WTC11 (cell line): Measurements from ENCODE around the gene KRTAP2-4. TPM values are rescaled to one million over a fixed set of nuclear protein-coding genes. Genes with fewer than 3 reads are reported as not detected.
A peak's percentile ranks its signal among the peaks of the same experiment; 100 is the strongest.
"Not testable (repeated sequence)": the region's sequence is repeated elsewhere in the genome, so short reads cannot be mapped to it uniquely, and the experiment has no call there.

ENCODE experiments used
- ATAC-seq: fragments of 200-7000 bp; cut with Tn5 transposase; 2 replicates; pipeline ENCODE4 v1.10.0; 2021; ENCODE audit warnings: mild to moderate bottlenecking, moderate library complexity
- Bru-seq: library from RNA; stranded (reverse); fragments of 400-500 nt; gene quantifications from one replicate; lab custom pipeline; 2021; lab: Mats Ljungman, UMichigan
- CTCF ChIA-PET: fragments of 300-600 bp; sonication (Branson Sonifier 250); formaldehyde crosslinking; loops from one replicate; lab custom pipeline; 2021; ENCODE audit warnings: antibody characterized with exemption; lab: Charles Lee
- POLR2A ChIA-PET: fragments of 350-600 bp; sonication (Branson Sonifier 250); formaldehyde crosslinking; loops from one replicate; lab custom pipeline; 2021; ENCODE audit warnings: antibody characterized with exemption; lab: Charles Lee
- DNase-seq: peaks from one replicate; pipeline ENCODE4 v3.0.0; 2021; ENCODE audit warnings: low spot score
- H3K27ac Mint-ChIP-seq: 2 replicates; pipeline ENCODE4 v1.8.0; 2021; ENCODE audit warnings: mixed read lengths
- H3K27me3 Mint-ChIP-seq: 2 replicates; pipeline ENCODE4 v1.8.0; 2021; ENCODE audit warnings: low read depth, mild to moderate bottlenecking, moderate library complexity, mixed read lengths
- H3K36me3 Mint-ChIP-seq: 2 replicates; pipeline ENCODE4 v1.8.0; 2021; ENCODE audit warnings: mixed read lengths
- H3K4me1 Mint-ChIP-seq: 2 replicates; pipeline ENCODE4 v1.8.0; 2022; ENCODE audit warnings: mixed read lengths
- H3K4me3 Mint-ChIP-seq: 2 replicates; pipeline ENCODE4 v1.8.0; 2021; ENCODE audit warnings: mild to moderate bottlenecking, moderate library complexity, mixed read lengths
- H3K9me3 Mint-ChIP-seq: 2 replicates; pipeline ENCODE4 v1.8.0; 2021; ENCODE audit warnings: mixed read lengths
- CREB1 ChIP-seq: sonication (generic); formaldehyde crosslinking; IDR thresholded peaks from 2 replicates; pipeline ENCODE4 v1.8.0; 2023; ENCODE audit warnings: mild to moderate bottlenecking, missing genetic modification reagents
- E2F5 ChIP-seq: sonication (generic); formaldehyde crosslinking; IDR thresholded peaks from 2 replicates; pipeline ENCODE4 v1.8.1; 2022; ENCODE audit warnings: mild to moderate bottlenecking, moderate library complexity, missing genetic modification reagents
- ELF4 ChIP-seq: sonication (generic); formaldehyde crosslinking; IDR thresholded peaks from 2 replicates; pipeline ENCODE4 v1.8.1; 2022; ENCODE audit warnings: low read depth, mild to moderate bottlenecking, moderate library complexity, missing genetic modification reagents
- EMX1 ChIP-seq: fragments of 250-450 bp; sonication (Bioruptor Pico); IDR thresholded peaks from 2 replicates; pipeline ENCODE4 v1.8.0; 2021; ENCODE audit warnings: mild to moderate bottlenecking
- GABPB1 ChIP-seq: sonication (generic); formaldehyde crosslinking; IDR thresholded peaks from 2 replicates; pipeline ENCODE4 v1.8.1; 2023; ENCODE audit warnings: mild to moderate bottlenecking, missing genetic modification reagents
- HMGA2 ChIP-seq: fragments of 250-450 bp; sonication (Bioruptor Pico); IDR thresholded peaks from 2 replicates; pipeline ENCODE4 v1.4.0; 2021; ENCODE audit warnings: mild to moderate bottlenecking, moderate library complexity
- IRF2 ChIP-seq: sonication (generic); formaldehyde crosslinking; IDR thresholded peaks from 2 replicates; pipeline ENCODE4 v1.8.0; 2022; ENCODE audit warnings: low read depth, missing genetic modification reagents, borderline replicate concordance
- MLX ChIP-seq: sonication (generic); formaldehyde crosslinking; IDR thresholded peaks from 2 replicates; pipeline ENCODE4 v1.8.1; 2023; ENCODE audit warnings: mild to moderate bottlenecking, missing genetic modification reagents, moderate library complexity
- NR3C1 ChIP-seq: sonication (generic); formaldehyde crosslinking; conservative IDR thresholded peaks from 2 replicates; pipeline ENCODE4 v1.8.1; 2023; ENCODE audit warnings: low read depth, mild to moderate bottlenecking, missing genetic modification reagents
- PRDM15 ChIP-seq: sonication (generic); formaldehyde crosslinking; IDR thresholded peaks from 2 replicates; pipeline ENCODE4 v1.8.0; 2022; ENCODE audit warnings: missing genetic modification reagents
- SMAD3 ChIP-seq: sonication (generic); formaldehyde crosslinking; IDR thresholded peaks from 2 replicates; pipeline ENCODE4 v1.8.0; 2022; ENCODE audit warnings: missing genetic modification reagents, mild to moderate bottlenecking, borderline replicate concordance
- TP53 ChIP-seq: sonication (generic); formaldehyde crosslinking; IDR thresholded peaks from 2 replicates; pipeline ENCODE4 v1.8.1; 2023; ENCODE audit warnings: mild to moderate bottlenecking, missing genetic modification reagents
- ZMAT4 ChIP-seq: fragments of 250-450 bp; sonication (Bioruptor Pico); IDR thresholded peaks from 2 replicates; pipeline ENCODE4 v1.9.0; 2021; ENCODE audit warnings: mild to moderate bottlenecking
- ZNF232 ChIP-seq: sonication (generic); formaldehyde crosslinking; IDR thresholded peaks from 2 replicates; pipeline ENCODE4 v1.8.0; 2022; ENCODE audit warnings: mild to moderate bottlenecking, missing genetic modification reagents
- long read RNA-seq, 3 experiments: library from RNA in 1 of 3; library from capped mRNA in 1 of 3; library from polyadenylated mRNA in 1 of 3; unstranded in 2 of 3; stranded (forward) in 1 of 3; transcript quantifications; one replicate each; pipeline ENCODE4 v2.0.0, GENCODE V29; 2021
- total RNA-seq: library from RNA; stranded (reverse); gene quantifications from 3 replicates; pipeline ENCODE4 v1.2.3, GENCODE V29; 2021
- TF ChIP-seq, protein P1 (sequence below): fragments of 250-450 bp; sonication (Bioruptor Pico); IDR thresholded peaks from 2 replicates; pipeline ENCODE4 v1.9.0; 2021; ENCODE audit warnings: mild to moderate bottlenecking
- TF ChIP-seq, protein P2 (sequence below): sonication (generic); formaldehyde crosslinking; IDR thresholded peaks from 2 replicates; pipeline ENCODE4 v1.8.1; 2023; ENCODE audit warnings: mild to moderate bottlenecking, missing genetic modification reagents

The KRTAP2-4 gene
- total RNA-seq (not detected in 3 replicates), Bru-seq, nascent RNA (not detected)
- long read RNA-seq, experiment 1: 0 reads
- long read RNA-seq, experiment 2: 0 reads
- long read RNA-seq, experiment 3: 0 reads

GRCh38 chr17:41065829-41066624, at the start of gene KRTAP2-4:
KRTAP2-4 (minus strand) TSS chr17:41065879; CDS start chr17:41065845, 34 bp downstream.
- Mint-ChIP-seq H3K36me3 (no peaks in the 10 kb centered on the region), H3K9me3 (no peaks in the 10 kb centered on the region), H3K4me3 (no peak within 1 kb of the TSS), H3K27me3 (no peaks in the 10 kb centered on the region), H3K4me1 (peaks cover 4% of the 10 kb centered on the region; the same call in 1 of the 2 replicates), H3K27ac (no peak within 1 kb of the TSS)
- CTCF ChIA-PET: no interaction called here
- POLR2A ChIA-PET: no interaction called here
- DNase-seq (no peak), ATAC-seq (no peak)
- no peak for TF ChIP-seq ELF4 (CRISPR knock-in tag)
- TF ChIP-seq GABPB1 (CRISPR knock-in tag): 0 out of 2 replicates have a peak, but pooled peaks have one; percentile 17

DNA sequence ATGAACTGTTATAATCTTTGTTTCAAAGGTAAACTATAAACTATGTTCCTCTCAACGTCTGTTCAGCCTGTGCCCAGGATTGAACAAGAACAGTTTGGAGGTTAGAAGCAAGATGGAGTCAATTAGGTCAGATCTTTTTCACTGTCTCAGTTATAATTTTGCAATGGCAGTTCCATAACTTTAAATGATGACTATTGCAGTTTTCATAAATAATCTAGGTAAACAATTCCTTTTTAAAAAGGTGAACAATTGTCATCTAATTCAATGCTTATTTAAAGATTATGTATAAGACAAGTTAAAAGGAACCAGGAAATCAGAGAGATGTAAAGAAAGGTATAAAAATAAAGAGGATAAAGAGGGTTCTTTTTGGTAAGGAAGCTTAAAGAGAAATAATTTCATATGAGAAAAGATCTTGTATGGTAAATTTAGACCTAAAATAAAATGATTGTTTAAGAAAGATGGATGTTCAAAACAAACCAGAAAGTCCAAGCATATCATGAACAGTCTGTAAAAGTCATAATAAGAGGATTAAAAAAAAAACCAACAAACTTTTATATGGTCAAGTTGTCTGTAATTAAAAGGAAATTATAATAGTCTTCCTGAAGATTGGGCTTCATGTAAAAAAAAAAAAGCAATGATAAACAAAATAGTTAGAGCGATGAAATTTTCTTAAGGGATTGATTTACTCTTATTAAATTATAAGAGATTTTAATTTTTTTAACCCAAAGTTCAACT, 45.6 kb upstream of the KRTAP2-4 start:
- no peak overlapping the region for H3K4me3 Mint-ChIP-seq
- no peak for TF ChIP-seq CREB1 (CRISPR knock-in tag)
- no peak for TF ChIP-seq EMX1
- no peak for TF ChIP-seq MLX
- TF ChIP-seq, protein P1, sequence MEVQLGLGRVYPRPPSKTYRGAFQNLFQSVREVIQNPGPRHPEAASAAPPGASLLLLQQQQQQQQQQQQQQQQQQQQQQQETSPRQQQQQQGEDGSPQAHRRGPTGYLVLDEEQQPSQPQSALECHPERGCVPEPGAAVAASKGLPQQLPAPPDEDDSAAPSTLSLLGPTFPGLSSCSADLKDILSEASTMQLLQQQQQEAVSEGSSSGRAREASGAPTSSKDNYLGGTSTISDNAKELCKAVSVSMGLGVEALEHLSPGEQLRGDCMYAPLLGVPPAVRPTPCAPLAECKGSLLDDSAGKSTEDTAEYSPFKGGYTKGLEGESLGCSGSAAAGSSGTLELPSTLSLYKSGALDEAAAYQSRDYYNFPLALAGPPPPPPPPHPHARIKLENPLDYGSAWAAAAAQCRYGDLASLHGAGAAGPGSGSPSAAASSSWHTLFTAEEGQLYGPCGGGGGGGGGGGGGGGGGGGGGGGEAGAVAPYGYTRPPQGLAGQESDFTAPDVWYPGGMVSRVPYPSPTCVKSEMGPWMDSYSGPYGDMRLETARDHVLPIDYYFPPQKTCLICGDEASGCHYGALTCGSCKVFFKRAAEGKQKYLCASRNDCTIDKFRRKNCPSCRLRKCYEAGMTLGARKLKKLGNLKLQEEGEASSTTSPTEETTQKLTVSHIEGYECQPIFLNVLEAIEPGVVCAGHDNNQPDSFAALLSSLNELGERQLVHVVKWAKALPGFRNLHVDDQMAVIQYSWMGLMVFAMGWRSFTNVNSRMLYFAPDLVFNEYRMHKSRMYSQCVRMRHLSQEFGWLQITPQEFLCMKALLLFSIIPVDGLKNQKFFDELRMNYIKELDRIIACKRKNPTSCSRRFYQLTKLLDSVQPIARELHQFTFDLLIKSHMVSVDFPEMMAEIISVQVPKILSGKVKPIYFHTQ: no peak
- no peak for TF ChIP-seq PRDM15
- no peak for TF ChIP-seq ZNF232 (CRISPR knock-in tag)
- TF ChIP-seq, protein P2, sequence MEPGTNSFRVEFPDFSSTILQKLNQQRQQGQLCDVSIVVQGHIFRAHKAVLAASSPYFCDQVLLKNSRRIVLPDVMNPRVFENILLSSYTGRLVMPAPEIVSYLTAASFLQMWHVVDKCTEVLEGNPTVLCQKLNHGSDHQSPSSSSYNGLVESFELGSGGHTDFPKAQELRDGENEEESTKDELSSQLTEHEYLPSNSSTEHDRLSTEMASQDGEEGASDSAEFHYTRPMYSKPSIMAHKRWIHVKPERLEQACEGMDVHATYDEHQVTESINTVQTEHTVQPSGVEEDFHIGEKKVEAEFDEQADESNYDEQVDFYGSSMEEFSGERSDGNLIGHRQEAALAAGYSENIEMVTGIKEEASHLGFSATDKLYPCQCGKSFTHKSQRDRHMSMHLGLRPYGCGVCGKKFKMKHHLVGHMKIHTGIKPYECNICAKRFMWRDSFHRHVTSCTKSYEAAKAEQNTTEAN (CRISPR knock-in tag): no peak
- TF ChIP-seq TP53 (CRISPR knock-in tag): no peak
- no peak for TF ChIP-seq E2F5 (CRISPR knock-in tag)
- no peak for TF ChIP-seq NR3C1 (CRISPR knock-in tag)
- TF ChIP-seq HMGA2 (CRISPR knock-in tag): no peak
- TF ChIP-seq SMAD3: no peak
- TF ChIP-seq ZMAT4 (CRISPR knock-in tag): no peak
- TF ChIP-seq IRF2 (CRISPR knock-in tag): no peak
- no peak for DNase-seq
- H3K27ac Mint-ChIP-seq: no peak overlapping the region
- ATAC-seq: no peak
- H3K27me3 Mint-ChIP-seq: peaks cover 3% of the 10 kb centered on the region; the same call in 1 of the 2 replicates
- ChIA-PET POLR2A (no interaction called here), CTCF (no interaction called here)
- H3K9me3 Mint-ChIP-seq: peaks cover 59% of the 10 kb centered on the region
- peaks cover 56% of the 10 kb centered on the region for H3K36me3 Mint-ChIP-seq
- peaks cover 42% of the 10 kb centered on the region for H3K4me1 Mint-ChIP-seq

DNA sequence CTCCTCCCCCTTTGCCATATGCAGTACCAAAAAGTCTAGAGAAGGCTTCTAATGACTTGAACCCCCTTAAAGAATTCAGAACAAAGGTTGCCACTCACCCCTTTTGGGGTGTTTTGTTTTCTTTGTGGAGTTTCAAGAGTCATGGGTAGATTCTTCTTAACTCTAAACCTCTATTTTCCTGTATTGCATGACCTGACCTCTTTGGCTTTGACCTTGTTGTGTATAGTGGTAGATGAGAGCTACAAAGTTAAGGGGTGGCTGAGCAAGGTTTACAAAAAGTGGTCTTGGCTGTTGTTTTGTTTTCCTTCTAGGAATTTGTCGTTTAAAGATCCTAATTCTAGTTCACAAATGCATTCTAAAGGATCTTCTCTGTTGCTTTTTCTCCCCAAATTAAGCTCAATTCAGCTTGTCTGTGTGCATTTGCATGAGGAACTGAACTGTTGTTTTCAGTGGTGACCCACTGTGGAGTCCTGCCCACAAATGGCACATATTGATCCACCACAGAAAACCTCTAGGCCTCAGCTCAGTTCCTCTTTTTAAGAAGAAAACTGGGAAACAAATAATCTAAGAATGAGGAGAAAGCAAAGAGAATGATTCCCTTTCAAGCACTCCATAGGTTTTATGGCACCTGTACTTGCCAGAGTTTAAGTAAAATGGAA, 43.2 kb upstream of the KRTAP2-4 start:
- peaks cover 43% of the 10 kb centered on the region for H3K4me1 Mint-ChIP-seq
- ATAC-seq: not testable (repeated sequence)

More for the DNA sequence above, 43.2 kb upstream of the KRTAP2-4 start:
- POLR2A ChIA-PET, H3K27me3 Mint-ChIP-seq, CTCF ChIA-PET, H3K4me3 Mint-ChIP-seq, DNase-seq: not testable (repeated sequence)
- H3K36me3 Mint-ChIP-seq: peaks cover 43% of the 10 kb centered on the region
- H3K27ac Mint-ChIP-seq: peak overlapping the region; percentile 14; the same call in 1 of the 2 replicates
- peaks cover 42% of the 10 kb centered on the region for H3K9me3 Mint-ChIP-seq
